OCI-LY3 (cell line): ENCODE data around the gene TRPV6.

ENCODE experiments used
- EZH2phosphoT487 ChIP-seq: fragments of 200-600 bp; shearing (Covaris generic); IDR thresholded peaks from 2 replicates; pipeline ENCODE4 v1.6.1; 2018; ENCODE audit warnings: antibody characterized with exemption, mixed run types, low read depth
- TF ChIP-seq, protein P1 (sequence below): fragments of 200-600, 300-600 bp; sonication (generic); IDR thresholded peaks from 2 replicates; pipeline ENCODE4 v1.5.1; 2014; ENCODE audit warnings: antibody characterized with exemption, low read length, low read depth

GRCh38 chr7:142854372-142855113, 31.0 kb downstream of the TRPV6 start, which contains the start of gene EPHB6:
- TF ChIP-seq, protein P1, sequence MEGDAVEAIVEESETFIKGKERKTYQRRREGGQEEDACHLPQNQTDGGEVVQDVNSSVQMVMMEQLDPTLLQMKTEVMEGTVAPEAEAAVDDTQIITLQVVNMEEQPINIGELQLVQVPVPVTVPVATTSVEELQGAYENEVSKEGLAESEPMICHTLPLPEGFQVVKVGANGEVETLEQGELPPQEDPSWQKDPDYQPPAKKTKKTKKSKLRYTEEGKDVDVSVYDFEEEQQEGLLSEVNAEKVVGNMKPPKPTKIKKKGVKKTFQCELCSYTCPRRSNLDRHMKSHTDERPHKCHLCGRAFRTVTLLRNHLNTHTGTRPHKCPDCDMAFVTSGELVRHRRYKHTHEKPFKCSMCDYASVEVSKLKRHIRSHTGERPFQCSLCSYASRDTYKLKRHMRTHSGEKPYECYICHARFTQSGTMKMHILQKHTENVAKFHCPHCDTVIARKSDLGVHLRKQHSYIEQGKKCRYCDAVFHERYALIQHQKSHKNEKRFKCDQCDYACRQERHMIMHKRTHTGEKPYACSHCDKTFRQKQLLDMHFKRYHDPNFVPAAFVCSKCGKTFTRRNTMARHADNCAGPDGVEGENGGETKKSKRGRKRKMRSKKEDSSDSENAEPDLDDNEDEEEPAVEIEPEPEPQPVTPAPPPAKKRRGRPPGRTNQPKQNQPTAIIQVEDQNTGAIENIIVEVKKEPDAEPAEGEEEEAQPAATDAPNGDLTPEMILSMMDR: no peak
- TF ChIP-seq EZH2phosphoT487: no peak
